CD14-positive monocyte (primary cell): ENCODE measurements around the gene DNAJC9. TPM values are rescaled to one million over a fixed set of nuclear protein-coding genes. Genes with fewer than 3 reads are reported as not detected.
A peak's percentile ranks its signal among the peaks of the same experiment; 100 is the strongest.

Experiments
- DNase-seq, 3 donors: peaks; one replicate each; pipeline ENCODE4 v3.0.0-alpha.2; 2011 to 2022
- H2AFZ ChIP-seq: 2 replicates; pipeline ENCODE4 v1.6.0; 2012; ENCODE audit warnings: mild to moderate bottlenecking, low read depth, low read length, inconsistent platforms; ENCODE audit not compliant: insufficient read depth, poor library complexity, severe bottlenecking
- H3K27ac ChIP-seq, 2 donors: 1 replicate in 1 of 2; 2 replicates in 1 of 2; pipeline ENCODE4 v1.5.1; 2012 to 2013; ENCODE audit warnings: low read length in 2 of 2, control low read depth in 1 of 2, inconsistent platforms in 1 of 2, low read depth in 1 of 2, mild to moderate bottlenecking in 1 of 2
- H3K27me3 ChIP-seq, 2 donors: one replicate each; pipeline versions ENCODE4 v1.6.0 to v1.6.1; 2011 to 2013; ENCODE audit warnings: low read length in 2 of 2; ENCODE audit not compliant: control insufficient read depth in 2 of 2, insufficient read depth in 2 of 2
- H3K36me3 ChIP-seq, 2 donors: replicated peaks in 1 of 2; 1 replicate in 1 of 2; 2 replicates in 1 of 2; pipeline versions ENCODE4 v1.5.1 to v1.6.1; 2012 to 2013; ENCODE audit warnings: low read length in 2 of 2, control low read depth in 1 of 2, inconsistent platforms in 1 of 2, mild to moderate bottlenecking in 1 of 2; ENCODE audit not compliant: insufficient read depth in 2 of 2, control insufficient read depth in 1 of 2
- H3K4me1 ChIP-seq, 2 donors: 1 replicate in 1 of 2; 2 replicates in 1 of 2; pipeline versions ENCODE4 v1.5.1 to v1.6.1; 2012 to 2013; ENCODE audit warnings: low read length in 2 of 2, control low read depth in 1 of 2, inconsistent platforms in 1 of 2, mild to moderate bottlenecking in 1 of 2, moderate library complexity in 1 of 2; ENCODE audit not compliant: insufficient read depth in 2 of 2, control insufficient read depth in 1 of 2
- H3K4me2 ChIP-seq: replicated peaks from 2 replicates; pipeline ENCODE3; 2012; ENCODE audit warnings: low read length, moderate library complexity, mild to moderate bottlenecking; ENCODE audit not compliant: poor library complexity, severe bottlenecking; ENCODE audit errors: extremely low read depth
- H3K4me3 ChIP-seq, 3 experiments: fragments of 200-600 bp in 1 of 3; sonication (generic) in 1 of 3; replicated peaks in 1 of 3; 1 replicate in 2 of 3; 2 replicates in 1 of 3; pipeline ENCODE4 v1.5.1; 2011 to 2013; ENCODE audit warnings: low read length in 3 of 3, mild to moderate bottlenecking in 3 of 3, control low read depth in 2 of 3, low read depth in 2 of 3, inconsistent platforms in 1 of 3, moderate library complexity in 1 of 3
- H3K79me2 ChIP-seq: 2 replicates; pipeline ENCODE4 v1.6.0; 2012; ENCODE audit warnings: mild to moderate bottlenecking, control low read depth, inconsistent platforms, low read length, moderate library complexity; ENCODE audit not compliant: insufficient read depth
- H3K9ac ChIP-seq: 2 replicates; pipeline ENCODE4 v1.6.0; 2017; ENCODE audit warnings: low read length, mild to moderate bottlenecking; ENCODE audit not compliant: insufficient read depth, poor library complexity, severe bottlenecking
- H3K9me3 ChIP-seq, 2 donors: replicated peaks in 1 of 2; 1 replicate in 1 of 2; 2 replicates in 1 of 2; pipeline versions ENCODE4 v1.5.1 to v1.6.1; 2012 to 2013; ENCODE audit warnings: low read length in 2 of 2, control low read depth in 1 of 2; ENCODE audit not compliant: control insufficient read depth in 1 of 2, insufficient read depth in 1 of 2
- H4K20me1 ChIP-seq: 2 replicates; pipeline ENCODE4 v1.6.0; 2012; ENCODE audit warnings: mild to moderate bottlenecking, low read length, control low read depth, moderate library complexity; ENCODE audit not compliant: insufficient read depth
- H3K27ac Mint-ChIP-seq, 7 donors: one replicate each; pipeline ENCODE4 v1.8.0; 2020; ENCODE audit warnings: mild to moderate bottlenecking in 7 of 7, mixed read lengths in 7 of 7, moderate library complexity in 6 of 7, inconsistent platforms in 2 of 7
- H3K27me3 Mint-ChIP-seq, 3 donors: one replicate each; pipeline ENCODE4 v1.8.0; 2021 to 2022; ENCODE audit warnings: low read depth in 3 of 3, mild to moderate bottlenecking in 3 of 3, mixed read lengths in 3 of 3, moderate library complexity in 3 of 3, inconsistent platforms in 1 of 3
- H3K36me3 Mint-ChIP-seq, 2 donors: one replicate each; pipeline ENCODE4 v1.8.0; 2020; ENCODE audit warnings: mixed read lengths in 2 of 2, inconsistent platforms in 1 of 2, mild to moderate bottlenecking in 1 of 2
- H3K4me1 Mint-ChIP-seq: one replicate; pipeline ENCODE4 v1.8.0; 2020; ENCODE audit warnings: mild to moderate bottlenecking, mixed read lengths
- H3K4me3 Mint-ChIP-seq, 2 donors: one replicate each; pipeline ENCODE4 v1.8.0; 2020; ENCODE audit warnings: mild to moderate bottlenecking in 2 of 2, mixed read lengths in 2 of 2, moderate library complexity in 1 of 2
- H3K9me3 Mint-ChIP-seq, 7 donors: one replicate each; pipeline ENCODE4 v1.8.0; 2020 to 2022; ENCODE audit warnings: mixed read lengths in 7 of 7, mild to moderate bottlenecking in 6 of 7, moderate library complexity in 6 of 7, inconsistent platforms in 2 of 7
- WGBS: methylation state at CpG from one replicate; pipeline ENCODE4 v1.1.5; 2013; ENCODE audit warnings: missing lambda C conversion rate; ENCODE audit not compliant: insufficient coverage; 5-methylcytosine and 5-hydroxymethylcytosine counted together
- intact Hi-C, 2 donors: fragments of 100-400 bp; cut with micrococcal nuclease; formaldehyde crosslinking; loops; one replicate each; pipeline versions ENCODE4 v1.15.0 to v1.15.1; 2023
- polyA plus RNA-seq, 3 donors: library from polyadenylated mRNA; depleted of rRNA in 1 of 3; unstranded in 2 of 3; stranded (reverse) in 1 of 3; fragments of 300-500 nt in 2 of 3; fragments of >200 nt in 1 of 3; fragmentation: Illumina TruSeq in 2 of 3; gene quantifications; 1 replicate in 2 of 3; 2 replicates in 1 of 3; pipeline ENCODE4 v1.2.3, GENCODE V29; 2012 to 2021
- TF ChIP-seq, protein P1 (sequence below): fragments of 200-600 bp; IDR thresholded peaks from one replicate; pipeline ENCODE4 v1.8.0; 2022; ENCODE audit warnings: antibody characterized with exemption, mild to moderate bottlenecking

The DNAJC9 gene
- polyA plus RNA-seq, 3 donors = 2.3 to 7.2 (median 2.4) TPM

DNA sequence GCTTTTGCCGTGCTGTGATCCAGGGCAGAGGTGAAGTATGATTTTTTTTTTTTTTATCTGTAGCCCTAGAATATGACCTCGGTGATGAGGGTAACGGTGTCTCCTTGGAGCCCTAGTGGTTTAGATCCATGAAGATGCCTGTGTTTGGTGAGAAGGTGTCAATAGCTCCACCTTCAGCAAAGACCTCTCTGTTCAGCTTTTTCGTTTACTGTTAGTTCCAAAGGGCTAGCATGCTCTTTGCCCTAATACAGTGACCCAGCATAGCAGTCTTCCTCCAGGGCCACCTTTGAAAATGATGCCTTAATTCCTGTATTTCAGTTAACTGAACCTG is 6.1 kb upstream of the DNAJC9 start:
- peaks cover 0 to 2% (median 0%) of the 10 kb centered on the region in 3 donors for H3K27me3 Mint-ChIP-seq
- H3K9me3 Mint-ChIP-seq = peaks cover 0 to 5% (median 2%) of the 10 kb centered on the region in 7 donors
- DNase-seq = no peak
- Histone ChIP-seq H2AFZ (peak overlapping the region; percentile 93), H3K36me3 (peaks cover 8 to 20% of the 10 kb centered on the region in 2 donors), H3K27me3 (no peaks in the 10 kb centered on the region), H3K27ac (peak overlapping the region in 1 of 2 donors; percentile 97), H3K9ac (peak overlapping the region; percentile 90), H3K4me2 (peak overlapping the region; percentile 81), H4K20me1 (no peaks in the 10 kb centered on the region), H3K4me3 (peak overlapping the region; percentile 68 to 91 (median 90)), H3K9me3 (peaks cover 0 to 4% of the 10 kb centered on the region in 2 donors), H3K4me1 (peaks cover 18 to 19% of the 10 kb centered on the region in 2 donors), H3K79me2 (peaks cover 38% of the 10 kb centered on the region)
- TF ChIP-seq, protein P1, sequence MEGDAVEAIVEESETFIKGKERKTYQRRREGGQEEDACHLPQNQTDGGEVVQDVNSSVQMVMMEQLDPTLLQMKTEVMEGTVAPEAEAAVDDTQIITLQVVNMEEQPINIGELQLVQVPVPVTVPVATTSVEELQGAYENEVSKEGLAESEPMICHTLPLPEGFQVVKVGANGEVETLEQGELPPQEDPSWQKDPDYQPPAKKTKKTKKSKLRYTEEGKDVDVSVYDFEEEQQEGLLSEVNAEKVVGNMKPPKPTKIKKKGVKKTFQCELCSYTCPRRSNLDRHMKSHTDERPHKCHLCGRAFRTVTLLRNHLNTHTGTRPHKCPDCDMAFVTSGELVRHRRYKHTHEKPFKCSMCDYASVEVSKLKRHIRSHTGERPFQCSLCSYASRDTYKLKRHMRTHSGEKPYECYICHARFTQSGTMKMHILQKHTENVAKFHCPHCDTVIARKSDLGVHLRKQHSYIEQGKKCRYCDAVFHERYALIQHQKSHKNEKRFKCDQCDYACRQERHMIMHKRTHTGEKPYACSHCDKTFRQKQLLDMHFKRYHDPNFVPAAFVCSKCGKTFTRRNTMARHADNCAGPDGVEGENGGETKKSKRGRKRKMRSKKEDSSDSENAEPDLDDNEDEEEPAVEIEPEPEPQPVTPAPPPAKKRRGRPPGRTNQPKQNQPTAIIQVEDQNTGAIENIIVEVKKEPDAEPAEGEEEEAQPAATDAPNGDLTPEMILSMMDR = no peak
- H3K4me3 Mint-ChIP-seq = peak overlapping the region; percentile 98 to 99
- WGBS = 0% methylated on average over 3 of the region's 4 CpGs
- intact Hi-C loops = no loop called here
- H3K4me1 Mint-ChIP-seq = peaks cover 24% of the 10 kb centered on the region
- H3K36me3 Mint-ChIP-seq = peaks cover 17 to 21% of the 10 kb centered on the region in 2 donors
- H3K27ac Mint-ChIP-seq = peak overlapping the region; percentile 96 to 99 (median 98)

DNA sequence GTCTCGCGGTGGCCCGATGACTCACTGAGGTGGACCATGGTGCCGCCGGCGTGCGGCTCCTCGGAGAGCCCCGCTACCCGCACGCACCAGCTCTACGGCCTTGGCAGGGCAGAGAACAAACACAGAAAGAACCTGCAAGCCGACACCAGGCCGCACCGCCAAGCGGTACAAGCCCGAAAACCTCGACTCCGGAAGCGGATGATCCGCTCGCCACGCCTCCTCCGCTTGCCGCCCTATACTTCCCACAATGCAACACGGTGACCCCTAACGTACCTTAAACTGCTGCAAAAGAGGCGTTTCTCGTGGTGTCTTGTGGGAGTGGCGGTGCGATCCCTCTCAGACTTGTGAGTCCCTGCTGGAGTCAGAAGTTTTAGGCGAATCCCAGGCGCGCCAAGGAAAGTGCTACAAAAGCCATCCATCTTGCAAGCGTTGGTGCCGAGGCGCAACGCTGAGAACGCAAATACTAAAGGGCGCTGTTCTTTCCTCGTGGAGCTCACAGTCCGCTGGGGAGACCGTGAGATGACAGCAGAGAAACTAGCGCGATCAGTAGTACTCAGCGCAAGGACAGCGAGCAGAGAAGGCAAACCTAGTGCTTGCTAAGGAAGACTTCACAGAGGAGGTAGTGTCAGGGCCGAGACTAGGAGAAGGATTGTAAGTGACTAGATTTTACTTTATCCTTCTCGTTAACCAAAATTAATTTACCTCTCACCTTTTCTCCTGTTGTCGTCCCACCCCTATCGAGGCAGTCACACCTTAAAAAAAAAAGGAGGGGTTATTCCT is 5.6 kb upstream of the DNAJC9 start, which contains the start of gene MRPS16:
Gene MRPS16, minus strand, starts transcription at position 200 of the 780 bp plus-strand sequence. Its CDS starts 162 bp downstream, at position 38.
- Histone ChIP-seq H3K27me3 (no peaks in the 10 kb centered on the region), H3K4me1 (peaks cover 21 to 22% of the 10 kb centered on the region in 2 donors), H3K79me2 (peaks cover 43% of the 10 kb centered on the region), H3K9ac (peak within 1 kb of the TSS; percentile 90), H2AFZ (peak within 1 kb of the TSS; percentile 93), H3K27ac (peak within 1 kb of the TSS; percentile 94 to 97), H3K9me3 (no peaks in the 10 kb centered on the region), H3K4me3 (peak within 1 kb of the TSS; percentile 68 to 91 (median 90)), H4K20me1 (no peaks in the 10 kb centered on the region), H3K36me3 (peaks cover 8 to 20% of the 10 kb centered on the region in 2 donors), H3K4me2 (peak within 1 kb of the TSS; percentile 81)
- TF ChIP-seq, protein P1 = no peak
- H3K4me3 Mint-ChIP-seq = peak within 1 kb of the TSS; percentile 98 to 99
- peak within 1 kb of the TSS; percentile 96 to 99 (median 98) for H3K27ac Mint-ChIP-seq
- peak; percentile 86 to 91 (median 87) for DNase-seq
- peaks cover 27% of the 10 kb centered on the region for H3K4me1 Mint-ChIP-seq
- peaks cover 0 to 2% (median 0%) of the 10 kb centered on the region in 7 donors for H3K9me3 Mint-ChIP-seq
- H3K27me3 Mint-ChIP-seq = peaks cover 0 to 2% (median 0%) of the 10 kb centered on the region in 3 donors
- peaks cover 17 to 21% of the 10 kb centered on the region in 2 donors for H3K36me3 Mint-ChIP-seq
- intact Hi-C loops = no loop called here
- WGBS = under 1% methylated on average over 42 of the region's 51 CpGs
